ENCODE measurements around the gene TIMM29.

Gene TIMM29

DNA sequence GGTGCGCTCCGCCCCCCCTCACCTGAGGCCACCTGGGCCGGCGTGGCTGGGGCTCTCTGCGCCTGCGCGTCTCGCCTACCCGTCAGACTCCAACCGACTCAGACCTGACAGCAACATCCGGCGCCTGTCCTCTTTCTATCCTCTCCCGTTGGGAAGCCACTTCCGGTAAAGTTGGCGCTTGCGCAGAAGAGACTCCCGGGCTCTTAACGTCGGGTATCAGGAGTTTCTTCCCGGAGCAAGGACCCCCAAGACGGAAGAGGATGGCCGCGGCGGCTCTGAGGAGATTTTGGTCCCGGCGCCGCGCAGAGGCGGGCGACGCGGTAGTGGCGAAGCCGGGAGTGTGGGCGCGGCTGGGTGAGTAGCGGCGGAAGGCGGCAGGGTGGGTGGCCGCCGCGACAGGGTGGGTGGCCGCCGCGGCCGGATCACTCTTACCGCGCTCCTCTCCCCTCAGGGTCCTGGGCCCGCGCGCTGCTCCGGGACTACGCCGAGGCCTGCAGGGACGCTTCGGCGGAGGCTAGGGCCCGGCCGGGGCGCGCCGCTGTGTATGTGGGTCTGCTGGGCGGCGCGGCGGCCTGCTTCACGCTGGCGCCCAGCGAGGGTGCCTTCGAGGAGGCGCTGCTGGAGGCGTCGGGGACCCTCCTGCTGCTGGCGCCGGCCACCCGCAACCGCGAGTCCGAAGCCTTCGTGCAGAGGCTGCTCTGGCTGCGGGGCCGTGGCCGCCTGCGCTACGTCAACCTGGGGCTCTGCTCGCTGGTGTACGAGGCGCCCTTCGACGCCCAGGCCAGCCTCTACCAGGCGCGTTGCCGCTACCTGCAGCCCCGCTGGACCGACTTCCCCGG is at the start of gene TIMM29, which contains the start of gene YIPF2:
TSS of gene TIMM29 (plus strand) at position 249 of the 839 bp plus-strand sequence. CDS start at position 261, 12 bp downstream.
TSS of gene YIPF2 (minus strand) at position 77 of the 839 bp plus-strand sequence. CDS start 229 bp downstream, outside the sequence.
- peak; percentile 93 to 97 (median 95) for DNase-seq (ENCODE audit: low read depth in 2 of 3, low spot score in 1 of 3)

DNA sequence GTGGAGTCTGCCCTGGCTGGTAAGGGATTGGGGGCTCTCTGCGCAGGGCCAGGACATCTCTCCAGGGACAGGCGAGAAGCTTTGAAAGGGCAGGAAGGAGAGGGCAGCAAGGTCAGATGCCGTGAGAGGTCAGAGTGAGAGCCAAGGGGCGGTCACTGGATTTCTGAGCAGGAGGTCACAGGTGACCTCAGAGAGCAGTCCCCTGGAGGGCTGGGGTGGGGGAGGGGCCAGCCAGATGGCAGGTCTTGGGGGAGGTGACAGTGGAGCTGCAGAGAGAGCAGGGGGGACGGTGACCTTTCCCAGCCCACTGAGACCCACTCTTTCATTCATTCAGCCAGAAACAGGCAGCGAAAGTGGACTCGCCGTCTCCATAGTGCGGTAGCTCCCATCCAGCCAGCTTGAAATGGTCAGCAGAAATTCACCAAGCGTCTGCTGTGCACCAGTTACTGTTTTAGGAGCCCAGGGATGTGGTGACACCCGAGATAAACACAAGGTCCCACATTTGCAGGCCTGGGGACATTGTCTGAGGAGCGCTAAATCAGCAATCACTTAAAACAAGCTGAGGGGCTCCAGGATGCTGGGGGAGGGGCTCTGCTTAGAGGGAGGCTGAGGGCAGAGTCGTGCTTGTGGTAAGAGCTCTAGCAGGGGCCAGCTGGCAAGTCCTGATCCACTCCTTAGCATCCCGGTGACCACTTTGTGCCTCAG is 47.1 kb upstream of the TIMM29 start:
- no peak for DNase-seq (ENCODE audit: low read depth in 2 of 3, low spot score in 1 of 3)

- no peak for DNase-seq (ENCODE audit: low read depth in 2 of 3, low spot score in 1 of 3)
Measured at GRCh38 chr19:10882108-10882457, 46.5 kb upstream of the TIMM29 start.

- DNase-seq (ENCODE audit: low read depth in 2 of 3, low spot score in 1 of 3): no peak
Measured at GRCh38 chr19:10884274-10884673, 44.3 kb upstream of the TIMM29 start.

GRCh38 chr19:10885201-10886169 is 43.1 kb upstream of the TIMM29 start:
- no peak for DNase-seq (ENCODE audit: low read depth in 2 of 3, low spot score in 1 of 3)

GRCh38 chr19:10887616-10888367 is 40.8 kb upstream of the TIMM29 start:
- DNase-seq (ENCODE audit: low read depth in 2 of 3, low spot score in 1 of 3): no peak

- no peak for DNase-seq (ENCODE audit: low read depth in 2 of 3, low spot score in 1 of 3)
Measured at GRCh38 chr19:10888421-10888866, 40.2 kb upstream of the TIMM29 start.

DNA sequence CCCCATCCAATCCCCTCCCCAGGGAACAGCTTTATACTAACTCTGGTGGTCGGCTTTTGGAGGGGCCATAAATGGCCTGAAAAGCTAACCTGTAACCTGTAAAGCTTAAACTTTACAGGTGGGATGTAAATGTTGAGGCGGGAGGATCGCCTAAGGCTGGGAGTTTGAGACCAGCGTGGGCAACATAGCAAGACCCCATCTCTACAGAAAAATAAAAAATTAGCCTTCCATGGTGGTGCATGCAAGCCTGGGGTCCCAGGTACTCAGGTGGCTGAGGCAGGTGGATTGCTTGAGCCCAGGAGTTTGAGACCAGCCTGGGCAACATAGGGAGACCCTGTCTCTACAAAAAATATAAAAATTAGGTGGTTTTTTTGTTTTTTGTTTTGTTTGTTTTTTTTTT is 38.7 kb upstream of the TIMM29 start:
- no peak for DNase-seq (ENCODE audit: low read depth in 2 of 3, low spot score in 1 of 3)

DNA sequence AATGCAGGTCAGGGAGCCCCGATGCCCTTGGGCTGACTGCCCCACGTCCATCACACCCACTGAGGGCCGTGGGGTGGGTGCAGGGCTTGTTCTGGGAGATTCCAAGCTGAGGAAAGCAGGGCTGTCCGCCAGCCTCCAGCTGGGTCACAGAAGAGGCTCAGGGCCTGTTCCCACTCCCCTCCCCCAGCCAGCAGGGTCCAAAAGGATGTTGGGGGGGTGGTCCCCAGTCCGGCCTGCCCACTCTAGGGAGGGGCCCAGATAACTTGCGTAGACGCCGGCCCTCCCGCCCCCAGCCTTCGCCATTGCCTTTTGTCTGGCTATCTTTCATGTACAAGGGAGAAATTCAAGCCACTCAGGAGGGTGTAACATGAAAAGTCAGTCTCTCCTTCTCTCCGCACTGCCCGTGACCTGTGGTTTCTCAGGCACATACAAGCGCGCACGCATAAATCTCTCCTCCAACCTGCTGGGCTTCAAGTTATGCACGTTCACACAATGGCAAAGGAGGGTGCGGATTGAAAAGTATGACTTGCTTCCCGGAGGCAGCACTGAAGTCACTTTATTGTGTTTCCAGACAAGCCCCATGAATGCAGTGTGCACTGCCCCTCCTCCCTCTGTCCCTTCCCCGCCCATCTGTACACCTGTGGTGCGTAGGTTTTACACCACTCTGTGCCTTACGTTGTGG is 37.1 kb upstream of the TIMM29 start:
- DNase-seq (ENCODE audit: low read depth in 2 of 3, low spot score in 1 of 3): no peak

DNA sequence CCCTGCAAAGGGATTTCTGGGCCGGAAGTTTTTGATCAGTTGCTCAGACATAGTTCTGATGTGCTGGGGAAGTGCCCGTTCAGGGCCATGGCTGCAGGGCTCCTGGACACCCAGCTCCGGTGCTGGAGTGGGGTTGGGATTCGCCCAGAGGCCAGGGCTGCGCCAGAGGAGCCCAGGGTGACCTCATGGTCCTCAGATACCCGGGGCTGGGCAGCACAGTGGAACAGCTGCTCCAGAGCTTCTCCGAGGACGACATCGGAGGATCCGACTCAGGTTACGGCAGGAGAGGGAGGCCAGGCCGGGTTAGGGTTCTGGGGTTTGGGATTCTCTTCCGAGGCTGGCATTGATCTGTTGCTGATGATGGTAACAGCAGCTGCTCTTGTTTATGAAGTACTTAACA is 36.4 kb upstream of the TIMM29 start:
- DNase-seq (ENCODE audit: low read depth in 2 of 3, low spot score in 1 of 3): no peak

DNA sequence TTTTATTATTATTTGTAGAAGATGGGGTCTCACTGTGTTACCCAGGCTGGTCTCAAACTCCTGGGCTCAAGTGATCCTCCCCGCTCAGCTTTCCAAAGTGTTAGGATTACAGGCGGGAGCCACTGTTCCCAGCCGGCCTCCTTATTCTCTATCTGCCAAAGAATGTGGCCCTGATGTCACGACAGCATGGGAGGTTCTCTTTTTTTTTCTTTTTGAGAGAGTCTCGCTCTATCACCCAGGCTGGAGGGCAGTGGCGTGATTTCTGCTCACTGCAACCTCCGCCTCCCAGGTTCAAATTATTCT is 33.7 kb upstream of the TIMM29 start:
- DNase-seq (ENCODE audit: low read depth in 2 of 3, low spot score in 1 of 3): no peak

DNA sequence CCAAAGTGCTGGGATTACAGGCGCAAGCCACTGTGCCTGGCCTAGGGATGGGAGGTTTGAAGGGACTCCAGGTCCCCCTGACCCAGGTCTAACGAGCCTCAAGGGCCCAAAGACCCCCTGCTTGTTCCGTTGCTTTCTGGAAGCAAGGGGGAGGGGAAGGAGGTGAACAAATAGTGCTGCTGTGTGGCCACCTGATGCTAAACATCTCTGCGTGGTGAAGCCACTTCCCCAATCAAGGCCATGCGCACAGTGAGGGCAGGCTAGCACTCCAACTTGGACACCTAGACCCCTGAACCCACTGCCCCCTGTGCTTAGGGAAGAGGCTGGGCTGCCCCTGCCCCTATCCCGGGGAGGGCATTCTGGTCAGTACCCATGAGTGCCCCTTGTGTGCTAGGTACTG is 33.2 kb upstream of the TIMM29 start:
- DNase-seq (ENCODE audit: low read depth in 2 of 3, low spot score in 1 of 3): no peak

DNA sequence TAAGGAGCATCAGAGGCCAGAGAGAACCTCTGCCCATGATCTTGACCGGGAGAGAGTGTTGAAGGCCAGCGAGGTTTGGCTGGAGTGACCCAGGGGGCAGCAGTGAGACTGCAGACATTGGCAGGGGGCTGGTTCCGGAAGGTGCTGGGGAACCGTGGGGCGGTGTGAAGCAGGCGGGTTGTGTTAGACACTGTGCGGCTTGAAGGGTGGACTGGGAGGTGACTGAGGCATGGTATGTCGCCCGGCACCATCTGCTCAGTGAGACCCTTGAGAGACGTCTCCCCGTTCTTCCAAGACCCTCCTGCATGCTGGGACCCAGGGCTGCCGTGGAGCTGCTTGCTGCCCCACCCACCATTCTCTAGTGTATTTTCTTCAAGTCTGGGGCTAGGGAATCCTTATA is 32.7 kb upstream of the TIMM29 start:
- DNase-seq (ENCODE audit: low read depth in 2 of 3, low spot score in 1 of 3): no peak

DNA sequence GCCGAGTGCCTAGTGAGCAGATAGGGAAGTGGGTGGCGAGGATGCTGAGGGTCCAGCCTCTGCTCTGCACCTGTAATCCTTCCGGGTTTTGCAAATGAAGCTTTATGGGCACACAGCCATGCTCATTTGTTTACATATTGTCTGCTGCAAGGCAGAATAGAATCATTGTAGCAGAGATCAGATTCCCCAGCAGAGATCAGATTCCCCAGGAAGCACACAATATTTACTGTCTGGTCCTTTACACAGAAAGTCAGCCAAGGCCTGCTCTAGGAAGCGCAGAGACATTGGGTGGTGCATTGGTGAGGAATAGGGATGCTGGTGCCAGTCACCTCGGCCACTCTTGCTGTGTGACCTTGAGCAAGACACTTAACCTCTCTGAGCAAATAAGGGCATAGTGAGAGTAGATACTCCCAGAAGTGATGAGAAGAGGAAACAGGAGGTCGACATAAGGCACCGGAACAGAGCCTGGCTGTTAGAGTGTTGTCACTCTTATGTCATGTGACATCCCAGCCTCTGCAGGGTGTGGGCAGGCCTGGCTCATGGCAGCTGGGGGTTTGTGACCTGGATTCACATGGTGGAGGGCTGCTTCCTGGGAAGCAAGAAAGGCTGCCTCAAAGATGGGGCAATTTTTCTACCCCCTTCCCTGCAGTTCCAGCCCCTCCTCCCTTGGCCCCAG is 31.6 kb upstream of the TIMM29 start:
- DNase-seq (ENCODE audit: low read depth in 2 of 3, low spot score in 1 of 3): no peak

- no peak for DNase-seq (ENCODE audit: low read depth in 2 of 3, low spot score in 1 of 3)
Measured at GRCh38 chr19:10898633-10899032, 30.0 kb upstream of the TIMM29 start.

DNA sequence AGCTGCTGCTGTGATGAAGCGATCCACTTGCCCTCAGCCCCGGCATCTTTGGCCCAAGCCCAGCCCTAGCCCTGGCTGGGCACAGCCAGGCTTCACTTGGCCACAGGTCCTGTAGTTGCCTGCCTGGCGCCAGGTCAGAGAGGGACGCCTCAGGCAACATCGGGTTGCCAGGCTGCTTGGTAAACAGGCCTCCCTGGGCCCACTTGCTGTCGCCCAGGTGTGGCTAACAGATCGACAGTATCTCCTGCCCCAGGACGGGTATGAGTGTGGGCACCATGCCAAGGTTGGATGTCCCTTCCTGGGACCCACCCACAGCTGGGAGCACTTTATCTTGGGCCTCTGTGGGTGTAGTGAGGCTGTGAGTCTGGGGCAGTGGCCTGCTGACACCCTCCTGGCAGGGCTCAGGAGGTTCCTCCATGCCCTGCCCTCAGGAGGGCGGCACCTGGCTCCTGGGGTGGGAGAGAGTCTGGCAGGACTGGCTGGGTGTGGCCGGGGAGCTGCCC is 29.4 kb upstream of the TIMM29 start:
- no peak for DNase-seq (ENCODE audit: low read depth in 2 of 3, low spot score in 1 of 3)

- DNase-seq (ENCODE audit: low read depth in 2 of 3, low spot score in 1 of 3): no peak
Measured at GRCh38 chr19:10907925-10908324, 20.7 kb upstream of the TIMM29 start.

DNA sequence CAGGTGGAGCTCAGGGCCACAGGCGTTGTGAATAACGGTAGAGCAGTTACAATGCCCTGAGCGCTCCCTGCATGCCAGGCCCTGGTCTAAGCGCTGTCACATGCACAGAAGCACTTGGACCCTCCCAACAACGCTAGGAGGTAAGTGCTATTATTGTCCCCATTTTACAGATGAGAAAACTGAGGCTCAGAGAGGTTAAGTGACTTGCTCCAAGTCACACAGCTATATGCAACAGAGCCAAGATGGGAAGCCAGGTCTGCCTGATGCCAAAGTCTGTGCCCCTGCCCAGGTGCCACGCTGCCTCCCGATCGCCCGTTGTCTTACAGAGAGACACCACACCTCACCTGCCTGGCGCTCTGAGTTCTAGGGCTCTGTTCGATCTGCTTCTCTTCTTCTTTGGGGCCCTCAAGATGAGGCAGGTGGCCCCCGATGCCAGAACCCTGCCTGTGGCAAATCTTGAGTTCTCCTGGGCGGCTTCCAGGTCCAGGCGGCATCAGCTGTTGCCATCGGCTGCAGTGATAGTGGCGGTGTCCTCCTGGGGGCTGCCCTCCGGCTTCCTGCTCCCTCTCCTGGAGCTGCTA is 20.1 kb upstream of the TIMM29 start:
- DNase-seq (ENCODE audit: low read depth in 2 of 3, low spot score in 1 of 3): no peak

Data from stimulated activated CD4-positive, alpha-beta T cell treated with anti-CD3 and anti-CD28 coated beads, Interleukin-12 subunit alpha, Interleukin-12 subunit beta, amount 100 ng/mL, for 48 hours (primary cell).